ENCODE data around the gene MAPK1IP1L. TPM values are rescaled to one million over a fixed set of nuclear protein-coding genes. Genes with fewer than 3 reads are reported as not detected.

MAPK1IP1L gene
- total and polyA plus RNA-seq, 2 of the 8 experiments (the other 6 are each of a cell fraction or from before 2014, with no cell fraction given): 111 to 228 TPM

DNA sequence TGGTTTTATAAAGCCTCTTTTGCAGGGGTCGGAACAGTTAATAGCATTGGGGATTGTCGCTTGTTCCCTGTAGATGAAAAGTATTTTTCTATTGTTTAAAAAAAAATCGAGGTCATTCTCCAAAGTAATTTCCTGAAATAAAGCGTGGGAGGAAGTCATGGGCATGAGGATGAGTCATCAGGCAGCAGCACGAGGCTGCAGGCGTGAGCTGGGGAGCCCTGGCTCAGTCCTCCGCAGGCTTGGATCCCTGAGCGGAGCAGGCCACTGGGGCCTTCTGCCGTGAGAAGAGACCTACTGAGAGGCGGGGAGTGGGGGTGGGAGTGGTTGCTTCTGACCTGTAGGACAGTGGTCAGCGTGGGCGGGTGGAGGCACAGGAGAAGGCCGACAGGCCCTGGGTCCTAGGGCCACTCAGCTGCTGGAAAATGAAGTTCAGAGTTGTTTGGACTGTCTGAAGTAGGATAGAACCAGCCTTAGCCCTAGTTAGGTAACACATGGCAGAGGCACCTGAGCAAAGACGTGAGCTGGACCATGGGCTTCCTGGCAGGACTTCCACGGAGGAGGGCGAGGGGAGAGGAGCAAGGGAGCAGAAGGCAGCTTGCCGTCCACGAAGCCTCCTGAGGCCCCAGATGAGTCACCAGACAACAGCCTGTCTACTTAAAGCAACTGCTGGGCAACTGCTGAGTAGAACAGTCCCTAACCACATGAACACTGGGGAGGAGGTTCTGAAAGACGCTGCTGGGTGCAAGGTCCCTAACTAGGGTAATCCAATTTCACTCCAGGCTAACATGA is 56.5 kb downstream of the MAPK1IP1L start (continued):
- TF ChIP-seq CHD7 (IDR thresholded peaks at IDR 0.05; ENCODE audit: insufficient replicate concordance, low read length): no peak
- no peak for TF ChIP-seq ASH2L (IDR thresholded peaks at IDR 0.05; ENCODE audit: low read length)
- no peak for TF ChIP-seq RXRA (IDR thresholded peaks at IDR 0.05; ENCODE audit: insufficient read depth, low read depth, low read length)
- no peak for TF ChIP-seq NRF1 (IDR thresholded peaks at IDR 0.05; ENCODE audit: low read depth, low read length)
- TF ChIP-seq TAF1 (IDR thresholded peaks at IDR 0.05; ENCODE audit: low read depth, low read length): no peak
- TF ChIP-seq HDAC6 (IDR thresholded peaks at IDR 0.05; ENCODE audit: low read depth, low read length): no peak

Measured in H1 (cell line).